Measurements from ENCODE around the gene SPHK1.
"Not testable (repeated sequence)": the region's sequence is repeated elsewhere in the genome, so short reads cannot be mapped to it uniquely, and the experiment has no call there.

The SPHK1 gene

GRCh38 chr17:76343106-76343505 lies 41.3 kb upstream of the SPHK1 start:
- Histone ChIP-seq H3K9me3 (no peaks in the 10 kb centered on the region), H3K4me3 (ENCODE audit: low read depth in 1 of 2, low read length in 1 of 2) (no peak overlapping the region), H3K36me3 (peaks cover 57% of the 10 kb centered on the region), H3K4me1 (ENCODE audit: control insufficient read depth in 1 of 2, insufficient read depth in 1 of 2, low read depth in 1 of 2, low read length in 1 of 2) (peaks cover 3 to 10% of the 10 kb centered on the region in 2 experiments), H3K27me3 (no peaks in the 10 kb centered on the region), H3K27ac (no peak overlapping the region)
- TF ChIP-seq, protein P1, sequence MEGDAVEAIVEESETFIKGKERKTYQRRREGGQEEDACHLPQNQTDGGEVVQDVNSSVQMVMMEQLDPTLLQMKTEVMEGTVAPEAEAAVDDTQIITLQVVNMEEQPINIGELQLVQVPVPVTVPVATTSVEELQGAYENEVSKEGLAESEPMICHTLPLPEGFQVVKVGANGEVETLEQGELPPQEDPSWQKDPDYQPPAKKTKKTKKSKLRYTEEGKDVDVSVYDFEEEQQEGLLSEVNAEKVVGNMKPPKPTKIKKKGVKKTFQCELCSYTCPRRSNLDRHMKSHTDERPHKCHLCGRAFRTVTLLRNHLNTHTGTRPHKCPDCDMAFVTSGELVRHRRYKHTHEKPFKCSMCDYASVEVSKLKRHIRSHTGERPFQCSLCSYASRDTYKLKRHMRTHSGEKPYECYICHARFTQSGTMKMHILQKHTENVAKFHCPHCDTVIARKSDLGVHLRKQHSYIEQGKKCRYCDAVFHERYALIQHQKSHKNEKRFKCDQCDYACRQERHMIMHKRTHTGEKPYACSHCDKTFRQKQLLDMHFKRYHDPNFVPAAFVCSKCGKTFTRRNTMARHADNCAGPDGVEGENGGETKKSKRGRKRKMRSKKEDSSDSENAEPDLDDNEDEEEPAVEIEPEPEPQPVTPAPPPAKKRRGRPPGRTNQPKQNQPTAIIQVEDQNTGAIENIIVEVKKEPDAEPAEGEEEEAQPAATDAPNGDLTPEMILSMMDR (IDR thresholded peaks at IDR 0.05), result no peak

DNA sequence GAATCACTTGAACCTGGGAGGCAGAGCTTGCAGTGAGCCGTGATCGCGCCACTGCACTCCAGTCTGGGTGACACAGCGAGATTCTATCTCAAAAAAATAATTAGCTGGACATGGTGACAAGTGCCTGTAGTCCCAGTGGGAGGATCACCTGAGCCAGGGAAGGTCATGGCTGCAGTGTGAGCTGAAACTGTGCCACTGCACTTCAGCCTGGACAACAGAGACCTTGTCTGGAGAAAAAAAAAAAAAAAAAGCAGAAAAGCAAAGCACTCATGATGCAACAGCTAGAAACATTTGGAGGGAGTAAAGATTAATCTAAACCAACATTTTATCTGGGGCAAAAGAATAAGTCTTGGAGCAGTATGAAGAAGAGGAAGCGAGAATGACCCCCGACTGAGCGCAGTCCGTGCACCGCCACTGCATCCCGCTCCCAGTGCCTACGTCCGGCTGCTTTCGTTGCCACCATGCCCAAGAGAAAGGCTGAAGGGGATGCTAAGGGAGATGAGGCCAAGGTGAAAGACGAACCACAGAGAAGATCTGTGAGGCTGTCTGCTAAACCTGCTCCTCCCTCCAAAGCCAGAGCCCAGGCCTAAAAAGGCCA lies 38.9 kb upstream of the SPHK1 start:
- Histone ChIP-seq H3K4me3 (ENCODE audit: low read depth in 1 of 2, low read length in 1 of 2) (no peak overlapping the region), H3K36me3 (peaks cover 59% of the 10 kb centered on the region), H3K9me3 (no peaks in the 10 kb centered on the region), H3K27ac (no peak overlapping the region), H3K27me3 (no peaks in the 10 kb centered on the region), H3K4me1 (ENCODE audit: control insufficient read depth in 1 of 2, insufficient read depth in 1 of 2, low read depth in 1 of 2, low read length in 1 of 2) (no peaks in the 10 kb centered on the region)
- TF ChIP-seq, protein P1 (IDR thresholded peaks at IDR 0.05), result no peak

GRCh38 chr17:76346936-76347335 lies 37.5 kb upstream of the SPHK1 start:
- not testable (repeated sequence) for H3K9me3 ChIP-seq; H3K27me3 ChIP-seq; H3K4me3 ChIP-seq (ENCODE audit: low read depth in 1 of 2, low read length in 1 of 2); H3K4me1 ChIP-seq (ENCODE audit: control insufficient read depth in 1 of 2, insufficient read depth in 1 of 2, low read depth in 1 of 2, low read length in 1 of 2); H3K27ac ChIP-seq
- peaks cover 59% of the 10 kb centered on the region for H3K36me3 ChIP-seq

GRCh38 chr17:76350463-76350862 lies 33.9 kb upstream of the SPHK1 start:
- Histone ChIP-seq H3K4me1 (ENCODE audit: control insufficient read depth in 1 of 2, insufficient read depth in 1 of 2, low read depth in 1 of 2, low read length in 1 of 2) (peaks cover 17 to 20% of the 10 kb centered on the region in 2 experiments), H3K4me3 (ENCODE audit: low read depth in 1 of 2, low read length in 1 of 2) (no peak overlapping the region)
- TF ChIP-seq, protein P1 (IDR thresholded peaks at IDR 0.05), result no peak

GRCh38 chr17:76351526-76352071 lies 32.8 kb upstream of the SPHK1 start:
- no peaks in the 10 kb centered on the region for H3K27me3 ChIP-seq
- H3K36me3 ChIP-seq, result peaks cover 18% of the 10 kb centered on the region
- H3K27ac ChIP-seq, result no peak overlapping the region
- TF ChIP-seq, protein P1 (IDR thresholded peaks at IDR 0.05), result no peak
- H3K9me3 ChIP-seq, result no peaks in the 10 kb centered on the region
- peaks cover 17 to 20% of the 10 kb centered on the region in 2 experiments for H3K4me1 ChIP-seq (ENCODE audit: control insufficient read depth in 1 of 2, insufficient read depth in 1 of 2, low read depth in 1 of 2, low read length in 1 of 2)
- H3K4me3 ChIP-seq (ENCODE audit: low read depth in 1 of 2, low read length in 1 of 2), result no peak overlapping the region

More at GRCh38 chr17:76350463-76350862, 33.9 kb upstream of the SPHK1 start:
- H3K9me3 ChIP-seq, result no peaks in the 10 kb centered on the region
- no peaks in the 10 kb centered on the region for H3K27me3 ChIP-seq
- H3K27ac ChIP-seq, result no peak overlapping the region
- peaks cover 30% of the 10 kb centered on the region for H3K36me3 ChIP-seq

DNA sequence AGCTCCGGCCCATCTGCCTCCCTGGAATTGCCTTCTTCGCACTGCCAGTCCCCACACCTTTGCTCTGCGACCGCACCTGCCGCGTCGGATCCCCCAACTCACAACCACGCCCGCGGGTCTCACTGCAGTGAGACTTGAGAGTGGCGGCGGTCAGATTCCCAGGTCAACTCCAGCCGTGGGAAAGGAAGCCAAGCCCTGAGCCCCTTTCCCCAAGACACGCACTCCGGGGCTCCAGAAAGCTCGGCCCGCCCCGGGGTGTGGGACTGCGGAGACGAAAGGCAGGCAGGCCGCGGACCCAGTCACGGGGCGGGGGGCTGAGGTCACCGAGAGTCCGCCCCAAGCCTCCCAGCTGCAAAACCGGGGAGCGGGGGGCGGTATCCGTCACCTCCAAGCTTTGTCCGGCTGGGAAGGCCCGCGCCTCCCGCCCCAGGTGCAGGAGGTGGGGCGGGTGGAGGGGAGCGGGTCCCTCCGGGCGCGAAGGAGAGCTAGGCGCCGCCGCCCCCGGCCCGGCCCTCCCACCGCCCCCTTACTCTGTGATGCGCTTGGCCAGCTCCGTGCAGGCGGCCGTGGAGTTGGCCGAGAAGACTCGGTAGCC lies 31.3 kb upstream of the SPHK1 start:
- Histone ChIP-seq H3K4me1 (ENCODE audit: control insufficient read depth in 1 of 2, insufficient read depth in 1 of 2, low read depth in 1 of 2, low read length in 1 of 2) (peaks cover 17 to 20% of the 10 kb centered on the region in 2 experiments), H3K27me3 (no peaks in the 10 kb centered on the region), H3K9me3 (no peaks in the 10 kb centered on the region), H3K36me3 (peaks cover 5% of the 10 kb centered on the region), H3K4me3 (ENCODE audit: low read depth in 1 of 2, low read length in 1 of 2) (peak overlapping the region; percentile 73 to 80), H3K27ac (peak overlapping the region; percentile 87)
- TF ChIP-seq, protein P1 (IDR thresholded peaks at IDR 0.05), result no peak
